HG02973 (cell line): Measurements from ENCODE around the gene ELFN2.
"Not testable (repeated sequence)": the region's sequence is repeated elsewhere in the genome, so short reads cannot be mapped to it uniquely, and the experiment has no call there.

Experiments used
- ATAC-seq: cut with Tn5 transposase; IDR thresholded peaks from one replicate; pipeline ENCODE4 v1.9.1; 2021; ENCODE audit warnings: moderate library complexity; ENCODE audit not compliant: unreplicated experiment

Gene ELFN2, protein sequence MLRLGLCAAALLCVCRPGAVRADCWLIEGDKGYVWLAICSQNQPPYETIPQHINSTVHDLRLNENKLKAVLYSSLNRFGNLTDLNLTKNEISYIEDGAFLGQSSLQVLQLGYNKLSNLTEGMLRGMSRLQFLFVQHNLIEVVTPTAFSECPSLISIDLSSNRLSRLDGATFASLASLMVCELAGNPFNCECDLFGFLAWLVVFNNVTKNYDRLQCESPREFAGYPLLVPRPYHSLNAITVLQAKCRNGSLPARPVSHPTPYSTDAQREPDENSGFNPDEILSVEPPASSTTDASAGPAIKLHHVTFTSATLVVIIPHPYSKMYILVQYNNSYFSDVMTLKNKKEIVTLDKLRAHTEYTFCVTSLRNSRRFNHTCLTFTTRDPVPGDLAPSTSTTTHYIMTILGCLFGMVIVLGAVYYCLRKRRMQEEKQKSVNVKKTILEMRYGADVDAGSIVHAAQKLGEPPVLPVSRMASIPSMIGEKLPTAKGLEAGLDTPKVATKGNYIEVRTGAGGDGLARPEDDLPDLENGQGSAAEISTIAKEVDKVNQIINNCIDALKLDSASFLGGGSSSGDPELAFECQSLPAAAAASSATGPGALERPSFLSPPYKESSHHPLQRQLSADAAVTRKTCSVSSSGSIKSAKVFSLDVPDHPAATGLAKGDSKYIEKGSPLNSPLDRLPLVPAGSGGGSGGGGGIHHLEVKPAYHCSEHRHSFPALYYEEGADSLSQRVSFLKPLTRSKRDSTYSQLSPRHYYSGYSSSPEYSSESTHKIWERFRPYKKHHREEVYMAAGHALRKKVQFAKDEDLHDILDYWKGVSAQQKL

DNA sequence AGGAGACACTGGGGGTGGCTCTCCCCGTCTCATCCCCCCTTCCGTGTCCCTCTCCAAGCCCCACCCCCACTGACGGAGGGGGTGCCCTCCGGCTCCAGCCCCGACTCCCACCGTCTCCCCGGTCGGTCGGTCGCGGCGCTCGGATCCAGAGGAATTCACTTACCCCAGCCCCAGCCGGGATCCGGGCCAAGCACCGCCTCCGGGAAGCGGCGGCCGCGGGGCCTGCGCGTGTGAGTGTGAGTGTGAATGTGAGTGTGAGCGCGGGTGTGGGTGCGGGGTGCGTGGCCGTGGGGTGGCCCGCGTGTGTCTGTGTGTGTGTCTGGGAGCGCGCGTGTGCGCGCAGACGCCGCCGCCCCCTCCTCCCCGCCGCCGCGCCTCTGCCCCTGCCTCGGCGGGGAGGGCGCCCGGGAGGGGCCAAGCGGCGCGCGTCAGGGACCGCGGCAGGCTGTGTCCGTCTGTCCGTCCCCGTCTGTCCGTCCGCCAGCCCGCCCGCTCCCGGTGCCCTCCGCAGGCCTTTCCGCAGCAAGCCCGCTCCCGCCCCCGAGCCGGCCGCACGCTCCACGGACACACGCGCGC lies at the start of gene ELFN2:
Gene ELFN2 (minus strand): TSS at position 345 of the 576 bp plus-strand sequence. CDS start 51,945 bp downstream, outside the sequence.
- ATAC-seq = no peak

DNA sequence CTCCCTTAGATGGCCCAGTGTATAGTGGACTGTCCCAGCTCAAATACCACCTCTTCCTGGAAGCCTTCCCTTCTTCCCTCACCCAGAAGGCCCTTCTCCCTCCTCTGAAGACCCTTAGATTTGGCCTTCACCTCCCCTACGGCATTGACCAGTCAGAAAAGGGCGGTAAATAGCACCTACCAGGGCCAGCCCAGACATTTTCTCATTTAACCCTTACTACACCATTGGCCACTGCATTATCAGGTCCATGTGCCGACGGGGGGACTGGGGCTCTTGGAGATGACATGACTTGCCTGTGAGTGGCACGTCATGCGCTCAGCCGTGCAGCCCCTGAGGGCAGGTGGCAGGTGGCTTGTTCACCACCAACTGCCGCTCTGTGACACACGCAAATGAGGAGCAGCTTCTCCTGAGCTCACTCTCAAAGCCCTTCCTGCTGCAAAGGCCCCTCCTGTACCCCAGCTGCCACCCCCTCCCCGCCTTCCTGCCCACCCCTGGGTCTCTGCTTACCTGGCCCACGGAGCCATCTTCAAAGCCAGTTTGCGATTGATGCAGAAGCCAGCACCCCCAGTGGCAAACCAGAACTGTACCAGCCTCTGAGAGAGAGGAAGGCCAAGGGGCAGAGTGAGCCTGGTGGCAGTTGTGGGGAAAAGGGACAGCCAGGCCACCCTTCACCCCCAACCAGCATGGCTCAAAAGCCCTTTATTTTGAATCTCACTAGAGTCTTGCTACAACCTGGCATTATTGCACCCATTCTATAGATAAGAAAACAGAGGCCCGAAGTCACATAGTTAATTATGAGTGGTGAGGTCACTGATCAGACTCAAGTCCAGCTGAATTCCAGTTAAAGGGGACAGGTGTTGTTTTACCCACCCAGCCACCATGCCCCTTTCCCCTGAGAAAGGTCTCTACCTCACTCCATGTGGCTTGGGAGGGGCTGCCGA lies 49.4 kb upstream of the ELFN2 start:
- ATAC-seq = no peak

DNA sequence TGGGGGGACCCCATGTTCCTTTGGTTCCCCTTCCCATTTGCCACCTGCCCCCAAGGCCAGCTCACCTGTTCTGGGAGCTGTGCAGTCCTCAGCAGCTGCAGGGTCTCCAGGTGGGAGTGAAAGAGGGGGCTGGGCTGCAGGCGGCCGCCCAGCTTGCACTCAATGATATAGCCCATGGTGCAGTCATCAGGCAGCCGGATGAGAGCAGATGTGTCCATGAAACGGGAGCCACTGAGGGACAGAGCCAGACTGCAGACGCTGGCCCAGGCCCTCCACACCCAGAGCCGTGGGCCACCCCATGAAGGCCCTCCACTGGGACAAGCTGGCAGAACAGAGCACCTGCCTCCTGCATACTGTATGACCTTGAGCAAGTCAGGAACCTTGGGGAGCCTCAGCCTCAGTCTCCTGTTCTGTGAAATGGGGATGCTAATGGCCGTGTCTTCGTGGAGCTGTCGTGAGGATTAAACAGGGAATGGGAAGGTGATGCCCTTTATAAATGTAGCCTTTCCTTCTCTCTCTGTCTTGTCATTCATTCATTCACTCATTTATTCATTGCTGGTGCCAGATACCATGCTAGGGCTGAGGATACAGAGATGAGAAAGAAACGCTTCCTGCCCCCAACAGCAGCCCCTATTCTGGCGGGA lies 47.3 kb upstream of the ELFN2 start:
- no peak for ATAC-seq

DNA sequence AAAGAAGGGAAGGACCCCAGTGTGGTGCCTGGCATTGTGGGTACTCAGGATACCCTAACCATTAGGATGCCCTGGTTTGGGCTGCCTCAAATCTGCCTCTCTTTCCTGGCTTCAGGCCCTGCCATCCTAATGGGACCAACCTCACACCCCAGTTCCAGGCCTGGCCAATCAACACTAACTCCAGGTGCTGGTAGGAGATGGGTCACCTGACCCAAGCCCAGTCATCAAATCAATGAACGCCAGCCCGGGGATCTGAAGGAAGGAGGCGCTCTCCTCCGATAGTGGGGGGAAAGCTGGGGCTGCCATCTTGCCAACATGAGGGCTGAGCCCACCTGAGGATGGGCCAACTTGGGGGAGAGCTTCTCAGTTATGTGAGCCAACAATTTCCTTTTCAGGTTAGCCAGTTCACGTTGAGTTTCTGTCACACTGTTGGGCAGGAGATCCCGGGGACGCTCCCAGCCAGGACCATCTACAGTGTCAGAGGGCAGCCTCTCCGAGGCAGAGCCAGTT lies 46.2 kb upstream of the ELFN2 start:
- ATAC-seq = no peak

DNA sequence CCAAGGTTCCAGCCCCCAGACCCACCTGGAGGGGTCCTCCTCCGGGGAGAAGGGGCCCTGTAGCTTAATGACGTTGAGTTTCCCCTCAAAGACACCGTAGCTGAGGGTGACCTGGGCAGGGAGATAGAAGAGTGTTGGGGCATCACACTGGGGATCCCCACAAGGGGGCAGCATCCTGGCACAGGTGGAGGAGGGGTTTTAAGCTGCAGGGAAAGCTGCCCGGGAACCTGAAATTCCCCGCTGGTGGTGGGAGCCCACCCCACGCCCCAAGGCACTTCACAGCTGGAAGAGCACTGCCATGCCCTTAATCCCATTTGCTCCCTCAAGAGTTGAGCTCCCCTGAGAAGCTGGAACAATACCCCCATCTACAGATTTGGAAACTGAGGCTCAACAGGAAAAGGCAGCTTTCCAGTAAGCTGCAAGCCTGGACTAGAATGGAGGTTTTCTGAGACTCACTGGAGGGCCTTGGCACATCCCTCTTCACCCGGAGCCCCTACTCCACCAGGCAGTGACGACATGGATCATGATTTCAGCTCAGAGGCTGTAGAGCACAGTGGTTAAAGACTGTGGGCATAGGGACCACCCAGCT lies 45.2 kb upstream of the ELFN2 start:
- no peak for ATAC-seq

DNA sequence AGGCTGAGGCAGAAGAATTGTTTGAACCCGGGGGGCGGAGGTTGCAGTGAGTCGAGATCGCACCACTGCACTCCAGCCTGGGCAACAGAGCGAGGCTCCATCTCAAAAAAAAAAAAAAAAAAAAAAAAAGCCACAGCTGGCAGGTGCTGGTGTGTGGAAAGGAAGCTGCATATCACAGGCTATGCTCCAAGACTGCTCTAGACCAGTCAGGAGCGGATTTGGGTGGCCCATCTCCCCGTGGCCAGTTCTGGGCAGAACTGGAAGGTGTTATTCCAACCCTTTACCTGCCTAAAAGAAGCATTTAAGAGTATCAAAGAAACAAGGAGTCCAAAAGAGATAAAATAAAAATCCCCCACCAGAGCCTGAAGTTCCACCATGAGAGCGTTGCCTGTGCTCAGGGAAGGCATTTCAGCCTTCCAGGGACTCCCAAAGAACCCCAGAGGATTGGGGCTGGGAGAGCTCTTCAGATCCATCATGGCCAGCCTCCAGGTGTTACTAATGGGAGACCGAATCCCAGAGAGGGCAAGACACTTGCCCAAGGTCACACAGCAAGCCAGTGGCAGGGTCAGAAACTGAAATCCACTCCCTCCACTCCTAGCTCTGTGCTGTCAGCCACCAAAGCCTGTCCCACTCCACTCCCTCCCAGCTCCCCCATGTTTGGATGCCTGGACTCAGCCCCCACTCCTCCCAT lies 44.6 kb upstream of the ELFN2 start:
- no peak for ATAC-seq

DNA sequence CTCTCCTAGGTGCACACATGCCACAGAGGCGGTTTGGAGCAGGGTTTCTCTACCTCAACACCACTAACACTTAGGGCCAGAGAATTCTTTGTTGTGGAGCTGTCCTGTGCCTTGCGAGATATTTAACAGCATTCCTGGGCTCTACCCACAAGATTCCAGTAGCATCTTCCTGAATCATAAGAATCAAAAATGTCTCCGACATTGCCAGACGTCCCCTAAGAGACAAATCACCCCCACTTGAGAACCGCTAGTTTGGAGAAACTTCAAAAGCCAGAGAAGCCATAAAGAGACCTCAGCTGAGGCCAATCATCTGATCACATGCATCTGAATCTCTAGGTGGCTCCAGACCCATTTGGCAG lies 42.8 kb upstream of the ELFN2 start:
- ATAC-seq = no peak

DNA sequence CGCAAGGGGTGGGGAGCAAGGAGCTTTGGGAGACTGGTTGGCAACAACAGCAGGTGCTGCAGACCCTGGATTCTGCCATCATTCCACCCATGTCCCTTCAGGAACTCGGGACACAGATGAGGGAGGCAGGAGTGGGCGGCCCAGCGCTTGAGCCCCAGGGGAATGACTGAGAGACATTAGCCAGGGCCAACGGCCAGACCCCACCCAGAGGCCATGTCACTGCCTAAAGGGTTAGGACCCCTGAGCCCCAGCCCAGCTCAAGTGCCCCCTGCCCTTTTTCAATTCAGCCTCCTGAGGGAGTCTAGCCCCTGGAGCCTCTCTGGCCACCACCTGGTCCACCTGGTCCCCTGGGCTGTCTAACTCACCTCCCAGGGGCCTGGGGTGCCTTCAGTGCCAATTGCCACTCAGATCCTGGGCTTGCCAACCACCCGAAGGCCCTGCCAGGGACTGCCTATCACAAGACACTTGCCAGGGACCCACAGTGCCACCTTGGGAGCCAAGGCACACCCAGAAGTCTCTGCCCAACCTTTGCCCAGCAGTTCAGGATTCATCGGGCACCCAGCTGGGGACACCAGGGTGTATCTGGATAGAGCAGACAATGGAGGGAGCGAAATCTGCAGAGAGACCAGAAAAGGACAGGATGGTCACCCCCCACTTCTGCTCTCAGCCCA lies 42.3 kb upstream of the ELFN2 start:
- ATAC-seq = no peak

DNA sequence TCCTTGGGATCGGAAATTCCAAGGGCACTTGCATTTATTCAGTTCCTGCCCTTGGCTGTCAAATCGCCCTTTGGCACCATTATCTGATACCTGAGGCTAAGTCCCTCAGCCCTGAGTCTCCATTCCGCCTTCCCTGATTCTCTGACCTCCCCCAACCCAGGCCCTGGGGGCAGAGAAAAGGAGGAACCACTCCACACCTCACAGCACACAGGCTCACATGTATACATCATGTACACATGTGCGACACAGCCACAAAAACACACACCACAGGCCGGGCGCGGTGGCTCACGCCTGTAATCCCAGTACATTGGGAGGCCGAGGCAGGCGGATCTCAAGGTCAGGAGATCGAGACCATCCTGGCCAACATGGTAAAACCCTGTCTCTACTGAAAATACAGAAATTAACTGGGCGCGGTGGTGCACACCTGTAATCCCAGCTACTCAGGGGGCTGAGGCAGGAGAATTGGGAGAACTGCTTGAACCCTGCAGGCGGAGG lies 41.0 kb upstream of the ELFN2 start:
- not testable (repeated sequence) for ATAC-seq

DNA sequence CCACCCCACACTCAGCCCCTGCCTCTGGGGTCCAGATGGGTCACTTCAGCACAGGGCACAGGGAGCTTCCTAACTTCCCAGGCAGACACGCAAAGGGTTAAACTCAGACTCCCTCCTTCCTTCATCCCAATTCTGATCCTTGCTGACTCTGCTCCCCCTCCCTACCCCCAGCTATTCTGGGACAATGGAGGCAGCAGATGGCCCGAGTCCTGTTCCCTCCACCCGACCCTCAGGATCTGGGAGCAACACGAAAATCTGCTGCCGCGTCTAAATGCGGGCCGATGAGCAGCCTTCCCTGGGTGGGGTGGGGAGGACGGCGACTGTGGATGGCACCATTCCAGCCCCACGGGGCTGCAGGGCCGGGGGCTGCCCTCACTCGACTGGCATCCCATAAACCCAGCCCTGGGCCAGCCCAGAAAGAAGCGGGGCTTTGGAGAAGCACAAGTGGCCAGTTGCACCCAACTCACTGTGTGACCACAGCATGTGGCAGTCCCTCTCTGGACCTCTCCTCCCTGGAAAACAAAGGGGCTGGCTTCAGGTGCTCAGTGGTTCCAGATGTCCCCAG lies 40.2 kb upstream of the ELFN2 start:
- ATAC-seq = no peak

DNA sequence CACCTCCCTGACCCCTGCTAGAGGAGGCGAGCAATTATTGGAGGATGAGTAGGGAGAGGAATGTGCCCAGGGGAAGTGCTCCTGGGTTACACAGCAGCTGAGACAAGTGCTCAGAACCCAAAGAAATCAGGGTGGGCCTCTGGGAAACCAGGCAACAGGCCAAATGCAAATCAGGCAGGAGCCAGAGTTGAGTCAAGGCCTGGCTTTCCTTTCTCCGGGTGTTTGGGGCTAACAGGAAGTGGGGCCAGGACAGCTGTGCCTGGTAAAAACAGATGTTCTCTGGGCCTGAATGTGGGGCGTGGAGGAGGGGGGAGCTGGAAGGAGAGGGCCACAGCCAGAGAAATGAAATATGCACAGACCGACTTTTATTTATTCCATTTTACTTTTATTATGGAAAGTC lies 36.9 kb upstream of the ELFN2 start:
- no peak for ATAC-seq

DNA sequence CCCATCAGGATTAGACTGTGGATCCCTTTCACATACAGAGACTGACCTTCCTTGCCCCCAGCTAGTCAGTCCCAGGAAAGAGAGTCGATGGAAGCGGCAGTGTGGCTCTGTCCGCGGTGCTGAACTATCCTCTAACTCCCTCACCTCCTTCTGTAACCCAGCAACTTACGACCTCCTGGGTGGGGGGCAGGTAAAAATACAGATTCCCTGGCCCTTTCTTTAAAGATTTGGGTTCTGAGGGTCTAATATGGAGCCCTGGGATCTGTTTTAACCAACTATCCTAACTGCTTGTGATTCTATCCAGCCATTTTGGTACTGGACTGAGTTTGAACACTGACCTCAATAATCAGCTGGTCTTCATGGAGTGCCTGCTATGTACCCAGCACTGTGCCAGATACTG lies 35.7 kb upstream of the ELFN2 start:
- ATAC-seq = no peak

DNA sequence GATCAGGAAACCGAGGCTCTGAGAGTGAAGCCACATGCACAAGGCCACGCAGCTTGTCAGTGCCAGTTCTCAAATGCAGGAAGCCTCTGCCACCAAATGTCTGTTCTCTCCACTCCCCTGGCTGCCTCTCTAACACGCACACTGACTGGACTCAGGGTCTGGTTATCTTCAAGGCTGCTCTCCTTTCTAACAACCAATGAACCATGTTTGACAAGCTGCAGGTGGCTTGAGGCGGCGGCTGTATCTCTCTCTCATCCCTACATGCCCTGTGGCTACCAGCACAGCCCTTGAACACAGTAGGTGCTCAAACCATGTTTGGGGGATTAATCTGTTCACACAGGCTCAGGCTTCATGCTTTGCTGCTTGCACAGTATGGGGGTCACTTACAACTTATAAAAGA lies 35.2 kb upstream of the ELFN2 start:
- ATAC-seq = no peak

DNA sequence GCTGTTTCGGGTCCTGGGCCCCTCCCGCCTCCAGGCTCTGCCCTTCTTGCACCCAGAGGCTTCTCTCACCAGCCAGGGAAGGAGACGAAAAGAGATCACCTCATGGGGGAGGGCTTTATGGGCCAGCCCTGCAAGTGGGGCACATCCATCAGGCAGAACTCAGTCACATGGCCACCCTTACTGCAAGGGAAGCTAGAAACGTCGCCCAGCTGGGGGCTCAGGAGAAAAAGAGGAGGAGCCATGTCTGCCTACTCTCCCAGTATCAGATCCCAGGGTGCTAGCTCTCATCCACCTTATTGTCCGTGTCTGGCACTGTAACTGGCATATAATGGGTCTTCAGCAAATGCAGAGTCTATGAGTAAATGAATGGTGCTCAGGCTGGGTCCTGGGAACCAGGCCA lies 34.7 kb upstream of the ELFN2 start:
- ATAC-seq = no peak

DNA sequence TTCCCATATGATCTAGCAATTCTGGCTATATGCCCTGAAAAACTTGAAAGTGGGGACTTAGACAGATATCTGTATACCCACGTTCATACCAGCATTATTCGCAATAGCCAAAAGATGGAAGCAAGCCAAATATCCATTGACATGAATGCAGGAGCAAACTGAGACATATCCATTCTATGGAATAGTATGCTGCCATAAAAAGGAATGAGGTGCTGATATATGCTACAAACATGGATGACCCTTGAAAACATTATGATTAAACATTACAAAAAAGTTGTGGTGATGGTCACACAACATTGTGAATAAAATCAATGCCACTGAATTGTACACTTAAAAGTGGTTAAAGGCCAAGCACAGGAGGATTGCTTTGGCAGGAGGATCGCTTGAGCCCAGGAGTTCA lies 33.4 kb upstream of the ELFN2 start:
- no peak for ATAC-seq

DNA sequence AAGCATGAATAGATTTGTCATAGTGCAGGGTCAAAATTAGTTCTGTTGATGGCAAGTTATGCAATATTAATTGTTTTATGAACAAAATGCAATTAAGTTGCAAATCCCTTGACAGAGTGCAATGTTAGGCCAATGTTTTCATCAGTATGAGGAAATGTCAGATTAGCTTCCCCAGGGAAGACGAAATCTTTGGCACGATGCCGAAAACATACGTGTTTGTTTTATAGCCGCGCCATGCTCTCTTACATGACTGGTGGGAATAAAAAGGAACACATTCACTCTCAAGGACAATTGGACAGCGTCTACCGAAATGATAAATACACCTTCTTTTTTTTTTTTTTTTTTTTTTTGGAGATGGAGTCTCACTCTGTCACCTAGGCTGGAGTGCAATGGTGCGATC lies 31.9 kb upstream of the ELFN2 start:
- no peak for ATAC-seq

DNA sequence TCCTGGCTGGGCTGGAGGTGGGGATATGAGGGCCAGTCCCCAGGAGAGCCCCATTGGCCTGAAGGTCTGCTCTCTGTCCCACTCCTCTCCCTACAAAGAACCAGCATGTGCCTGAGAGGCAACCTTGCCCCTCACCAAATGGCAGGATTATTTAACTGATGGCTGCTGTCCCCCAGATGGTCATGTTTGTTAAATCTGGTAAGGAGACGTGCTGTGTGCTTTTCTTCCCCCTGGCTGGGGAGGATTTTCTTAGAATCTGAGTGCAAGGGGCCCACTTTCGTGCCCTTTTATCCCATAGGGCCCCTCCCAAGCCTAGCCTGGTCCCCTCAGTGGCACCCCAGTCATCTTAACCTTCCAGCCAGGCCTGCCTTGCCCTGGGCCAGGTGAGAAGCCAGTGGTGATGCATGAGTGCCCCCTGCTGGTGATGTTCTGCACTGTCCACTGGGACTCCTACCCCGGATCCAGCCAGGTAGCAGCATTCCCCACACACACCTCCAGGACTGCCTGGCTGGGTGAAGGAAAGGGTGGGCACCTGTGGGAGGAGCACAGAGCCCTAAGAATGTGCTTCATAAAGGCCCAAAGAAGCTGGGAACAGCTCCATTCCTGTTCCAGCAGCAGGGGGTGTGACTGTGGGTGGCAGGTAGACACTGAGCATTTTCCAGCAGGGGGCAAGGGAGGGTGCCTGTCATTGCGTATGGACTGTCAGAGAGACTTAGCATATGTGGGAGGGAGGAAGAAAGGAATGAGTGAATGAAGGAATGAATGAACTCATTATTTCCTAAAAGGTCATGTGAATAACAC lies 30.0 kb upstream of the ELFN2 start:
- ATAC-seq = no peak
